ENCODE measurements around the gene EMC9.
A peak's percentile ranks its signal among the peaks of the same experiment; 100 is the strongest.

The EMC9 gene

GRCh38 chr14:24141097-24141880 lies at the start of gene EMC9:
Gene EMC9, minus strand, starts transcription at chr14:24141591. Its CDS starts 287 bp downstream, at chr14:24141304.
- H3K4me1 ChIP-seq (ENCODE audit: insufficient read depth, low read length) = no peaks in the 10 kb centered on the region; the same call in 1 of the 2 replicates
- H3K36me3 ChIP-seq (ENCODE audit: insufficient read depth, low read length) = peaks cover 2% of the 10 kb centered on the region; the same call in 1 of the 2 replicates

GRCh38 chr14:24190416-24190815 lies 49.0 kb upstream of the EMC9 start:
- H3K36me3 ChIP-seq (ENCODE audit: insufficient read depth, low read length) = peaks cover 6% of the 10 kb centered on the region
- no peaks in the 10 kb centered on the region for H3K4me1 ChIP-seq (ENCODE audit: insufficient read depth, low read length)
- no peak overlapping the region for H3K9ac ChIP-seq (ENCODE audit: low read depth, low read length)
- H3K9me3 ChIP-seq (ENCODE audit: control insufficient read depth, insufficient read depth, low read length) = no peaks in the 10 kb centered on the region

More at GRCh38 chr14:24141097-24141880, at the start of gene EMC9:
- Histone ChIP-seq H3K9ac (ENCODE audit: low read depth, low read length) (peak within 1 kb of the TSS; percentile 89), H3K9me3 (ENCODE audit: control insufficient read depth, insufficient read depth, low read length) (no peaks in the 10 kb centered on the region)

- no peaks in the 10 kb centered on the region for H3K9me3 ChIP-seq (ENCODE audit: control insufficient read depth, insufficient read depth, low read length)
- H3K4me1 ChIP-seq (ENCODE audit: insufficient read depth, low read length) = no peaks in the 10 kb centered on the region
- peaks cover 9% of the 10 kb centered on the region for H3K36me3 ChIP-seq (ENCODE audit: insufficient read depth, low read length)
- no peak overlapping the region for H3K9ac ChIP-seq (ENCODE audit: low read depth, low read length)
Observed at GRCh38 chr14:24189460-24189859, 48.1 kb upstream of the EMC9 start.

GRCh38 chr14:24189059-24189375 lies 47.6 kb upstream of the EMC9 start:
- Histone ChIP-seq H3K9ac (ENCODE audit: low read depth, low read length) (no peak overlapping the region), H3K9me3 (ENCODE audit: control insufficient read depth, insufficient read depth, low read length) (no peaks in the 10 kb centered on the region), H3K4me1 (ENCODE audit: insufficient read depth, low read length) (no peaks in the 10 kb centered on the region), H3K36me3 (ENCODE audit: insufficient read depth, low read length) (peaks cover 11% of the 10 kb centered on the region)

- H3K9me3 ChIP-seq (ENCODE audit: control insufficient read depth, insufficient read depth, low read length) = no peaks in the 10 kb centered on the region
- H3K9ac ChIP-seq (ENCODE audit: low read depth, low read length) = peak within 1 kb of the TSS; percentile 68
- H3K36me3 ChIP-seq (ENCODE audit: insufficient read depth, low read length) = peaks cover 11% of the 10 kb centered on the region
- H3K4me1 ChIP-seq (ENCODE audit: insufficient read depth, low read length) = no peaks in the 10 kb centered on the region
Observed at GRCh38 chr14:24188251-24189058, 47.1 kb upstream of the EMC9 start, which contains the start of gene IPO4. Gene IPO4, minus strand, starts transcription at chr14:24188816. Its CDS starts 29 bp downstream, at chr14:24188787.

GRCh38 chr14:24187539-24187915 lies 46.1 kb upstream of the EMC9 start:
- Histone ChIP-seq H3K9ac (ENCODE audit: low read depth, low read length) (no peak overlapping the region), H3K9me3 (ENCODE audit: control insufficient read depth, insufficient read depth, low read length) (no peaks in the 10 kb centered on the region), H3K36me3 (ENCODE audit: insufficient read depth, low read length) (peaks cover 11% of the 10 kb centered on the region)

GRCh38 chr14:24186831-24187538 lies 45.6 kb upstream of the EMC9 start:
- H3K9ac ChIP-seq (ENCODE audit: low read depth, low read length) = no peak overlapping the region
- H3K4me1 ChIP-seq (ENCODE audit: insufficient read depth, low read length) = no peaks in the 10 kb centered on the region
- H3K9me3 ChIP-seq (ENCODE audit: control insufficient read depth, insufficient read depth, low read length) = no peaks in the 10 kb centered on the region
- H3K36me3 ChIP-seq (ENCODE audit: insufficient read depth, low read length) = peaks cover 9% of the 10 kb centered on the region

More at GRCh38 chr14:24187539-24187915, 46.1 kb upstream of the EMC9 start:
- no peaks in the 10 kb centered on the region for H3K4me1 ChIP-seq (ENCODE audit: insufficient read depth, low read length)

GRCh38 chr14:24185741-24186140 lies 44.4 kb upstream of the EMC9 start:
- Histone ChIP-seq H3K36me3 (ENCODE audit: insufficient read depth, low read length) (peaks cover 8% of the 10 kb centered on the region), H3K9ac (ENCODE audit: low read depth, low read length) (no peak overlapping the region), H3K9me3 (ENCODE audit: control insufficient read depth, insufficient read depth, low read length) (no peaks in the 10 kb centered on the region), H3K4me1 (ENCODE audit: insufficient read depth, low read length) (no peaks in the 10 kb centered on the region)

GRCh38 chr14:24185026-24185425 lies 43.6 kb upstream of the EMC9 start:
- H3K4me1 ChIP-seq (ENCODE audit: insufficient read depth, low read length) = no peaks in the 10 kb centered on the region
- no peak overlapping the region for H3K9ac ChIP-seq (ENCODE audit: low read depth, low read length)
- H3K9me3 ChIP-seq (ENCODE audit: control insufficient read depth, insufficient read depth, low read length) = no peaks in the 10 kb centered on the region
- peaks cover 14% of the 10 kb centered on the region for H3K36me3 ChIP-seq (ENCODE audit: insufficient read depth, low read length)

GRCh38 chr14:24184104-24184970 lies 42.9 kb upstream of the EMC9 start:
- Histone ChIP-seq H3K36me3 (ENCODE audit: insufficient read depth, low read length) (peaks cover 14% of the 10 kb centered on the region), H3K9ac (ENCODE audit: low read depth, low read length) (no peak overlapping the region), H3K9me3 (ENCODE audit: control insufficient read depth, insufficient read depth, low read length) (no peaks in the 10 kb centered on the region), H3K4me1 (ENCODE audit: insufficient read depth, low read length) (no peaks in the 10 kb centered on the region)

GRCh38 chr14:24183014-24183481 lies 41.7 kb upstream of the EMC9 start:
- H3K9ac ChIP-seq (ENCODE audit: low read depth, low read length) = no peak overlapping the region
- no peaks in the 10 kb centered on the region for H3K4me1 ChIP-seq (ENCODE audit: insufficient read depth, low read length)
- H3K36me3 ChIP-seq (ENCODE audit: insufficient read depth, low read length) = peaks cover 16% of the 10 kb centered on the region
- H3K9me3 ChIP-seq (ENCODE audit: control insufficient read depth, insufficient read depth, low read length) = no peaks in the 10 kb centered on the region

- H3K9me3 ChIP-seq (ENCODE audit: control insufficient read depth, insufficient read depth, low read length) = no peaks in the 10 kb centered on the region
- peaks cover 16% of the 10 kb centered on the region for H3K36me3 ChIP-seq (ENCODE audit: insufficient read depth, low read length)
- H3K4me1 ChIP-seq (ENCODE audit: insufficient read depth, low read length) = no peaks in the 10 kb centered on the region
- H3K9ac ChIP-seq (ENCODE audit: low read depth, low read length) = no peak overlapping the region
Observed at GRCh38 chr14:24182110-24182882, 40.9 kb upstream of the EMC9 start.
